SK-N-SH (cell line): ENCODE results near the gene ELOVL1.

ENCODE experiments used
- JUND ChIP-seq: IDR thresholded peaks from 2 replicates; pipeline ENCODE4 v1.4.0; 2012
- RCOR1 ChIP-seq: fragments of 150-350 bp; IDR thresholded peaks from 2 replicates; pipeline ENCODE4 v1.6.1; 2017; ENCODE audit warnings: antibody characterized with exemption, low read length
- RFX5 ChIP-seq: IDR thresholded peaks from 2 replicates; pipeline ENCODE4 v1.6.1; 2012; ENCODE audit warnings: mild to moderate bottlenecking, improper control_type of control experiment, low read length
- TEAD4 ChIP-seq: IDR thresholded peaks from 2 replicates; pipeline ENCODE4 v1.4.0; 2012; ENCODE audit warnings: mild to moderate bottlenecking, borderline replicate concordance; ENCODE audit not compliant: insufficient read depth
- TF ChIP-seq, protein P1 (sequence below): IDR thresholded peaks from 2 replicates; pipeline ENCODE4 v1.6.1; 2012; ENCODE audit warnings: mild to moderate bottlenecking, low read depth, low read length, moderate library complexity
- TF ChIP-seq, protein P2 (sequence below): fragments of 200-600 bp; sonication (generic); IDR thresholded peaks from 2 replicates; pipeline ENCODE4 v1.6.1; 2017; ENCODE audit warnings: antibody characterized with exemption, mild to moderate bottlenecking, moderate library complexity
- TF ChIP-seq, protein P3 (sequence below): IDR thresholded peaks from 2 replicates; pipeline ENCODE4 v1.4.0; 2012; ENCODE audit warnings: low read depth, borderline replicate concordance

DNA sequence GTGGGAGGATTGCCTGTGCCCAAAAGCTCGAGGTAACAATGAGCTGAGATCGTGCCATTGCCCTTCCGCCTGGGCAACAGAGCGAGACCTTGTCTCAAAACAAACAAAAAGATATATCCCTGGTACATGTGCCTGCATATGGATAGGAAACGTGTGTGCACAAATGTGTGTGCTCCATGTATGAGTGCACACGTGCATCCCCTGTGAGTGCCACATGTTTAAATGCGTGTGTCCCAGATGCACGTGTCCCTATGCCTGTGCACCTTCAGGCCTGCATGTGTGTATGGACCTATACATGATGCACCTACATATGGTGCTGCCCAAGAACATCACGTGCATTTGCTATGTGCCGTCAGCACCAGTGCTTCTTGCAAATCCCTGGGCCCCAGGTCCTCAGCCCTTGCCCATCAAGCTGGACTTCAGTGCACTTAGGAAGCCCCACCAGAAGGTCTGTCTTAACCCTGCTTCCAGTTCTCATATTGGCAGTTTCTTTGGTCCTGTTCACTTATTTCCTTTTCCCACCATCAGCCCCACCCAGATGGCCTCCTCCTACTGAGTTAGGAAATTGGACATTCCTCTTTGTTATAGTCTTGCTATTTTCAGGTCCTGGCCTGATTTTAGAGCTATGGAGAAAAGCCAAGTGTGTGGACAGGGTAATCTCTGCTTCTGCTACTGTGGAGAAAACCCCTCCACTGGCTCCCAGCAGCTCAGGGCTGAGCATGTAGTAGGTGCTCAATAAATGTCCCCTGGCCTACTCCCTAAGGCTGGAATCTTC is 51.7 kb downstream of the ELOVL1 start:
- TF ChIP-seq, protein P1, sequence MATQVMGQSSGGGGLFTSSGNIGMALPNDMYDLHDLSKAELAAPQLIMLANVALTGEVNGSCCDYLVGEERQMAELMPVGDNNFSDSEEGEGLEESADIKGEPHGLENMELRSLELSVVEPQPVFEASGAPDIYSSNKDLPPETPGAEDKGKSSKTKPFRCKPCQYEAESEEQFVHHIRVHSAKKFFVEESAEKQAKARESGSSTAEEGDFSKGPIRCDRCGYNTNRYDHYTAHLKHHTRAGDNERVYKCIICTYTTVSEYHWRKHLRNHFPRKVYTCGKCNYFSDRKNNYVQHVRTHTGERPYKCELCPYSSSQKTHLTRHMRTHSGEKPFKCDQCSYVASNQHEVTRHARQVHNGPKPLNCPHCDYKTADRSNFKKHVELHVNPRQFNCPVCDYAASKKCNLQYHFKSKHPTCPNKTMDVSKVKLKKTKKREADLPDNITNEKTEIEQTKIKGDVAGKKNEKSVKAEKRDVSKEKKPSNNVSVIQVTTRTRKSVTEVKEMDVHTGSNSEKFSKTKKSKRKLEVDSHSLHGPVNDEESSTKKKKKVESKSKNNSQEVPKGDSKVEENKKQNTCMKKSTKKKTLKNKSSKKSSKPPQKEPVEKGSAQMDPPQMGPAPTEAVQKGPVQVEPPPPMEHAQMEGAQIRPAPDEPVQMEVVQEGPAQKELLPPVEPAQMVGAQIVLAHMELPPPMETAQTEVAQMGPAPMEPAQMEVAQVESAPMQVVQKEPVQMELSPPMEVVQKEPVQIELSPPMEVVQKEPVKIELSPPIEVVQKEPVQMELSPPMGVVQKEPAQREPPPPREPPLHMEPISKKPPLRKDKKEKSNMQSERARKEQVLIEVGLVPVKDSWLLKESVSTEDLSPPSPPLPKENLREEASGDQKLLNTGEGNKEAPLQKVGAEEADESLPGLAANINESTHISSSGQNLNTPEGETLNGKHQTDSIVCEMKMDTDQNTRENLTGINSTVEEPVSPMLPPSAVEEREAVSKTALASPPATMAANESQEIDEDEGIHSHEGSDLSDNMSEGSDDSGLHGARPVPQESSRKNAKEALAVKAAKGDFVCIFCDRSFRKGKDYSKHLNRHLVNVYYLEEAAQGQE: no peak
- TF ChIP-seq, protein P2, sequence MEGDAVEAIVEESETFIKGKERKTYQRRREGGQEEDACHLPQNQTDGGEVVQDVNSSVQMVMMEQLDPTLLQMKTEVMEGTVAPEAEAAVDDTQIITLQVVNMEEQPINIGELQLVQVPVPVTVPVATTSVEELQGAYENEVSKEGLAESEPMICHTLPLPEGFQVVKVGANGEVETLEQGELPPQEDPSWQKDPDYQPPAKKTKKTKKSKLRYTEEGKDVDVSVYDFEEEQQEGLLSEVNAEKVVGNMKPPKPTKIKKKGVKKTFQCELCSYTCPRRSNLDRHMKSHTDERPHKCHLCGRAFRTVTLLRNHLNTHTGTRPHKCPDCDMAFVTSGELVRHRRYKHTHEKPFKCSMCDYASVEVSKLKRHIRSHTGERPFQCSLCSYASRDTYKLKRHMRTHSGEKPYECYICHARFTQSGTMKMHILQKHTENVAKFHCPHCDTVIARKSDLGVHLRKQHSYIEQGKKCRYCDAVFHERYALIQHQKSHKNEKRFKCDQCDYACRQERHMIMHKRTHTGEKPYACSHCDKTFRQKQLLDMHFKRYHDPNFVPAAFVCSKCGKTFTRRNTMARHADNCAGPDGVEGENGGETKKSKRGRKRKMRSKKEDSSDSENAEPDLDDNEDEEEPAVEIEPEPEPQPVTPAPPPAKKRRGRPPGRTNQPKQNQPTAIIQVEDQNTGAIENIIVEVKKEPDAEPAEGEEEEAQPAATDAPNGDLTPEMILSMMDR: no peak
- TF ChIP-seq JUND (no peak), RCOR1 (no peak), RFX5 (no peak), TEAD4 (no peak)
- TF ChIP-seq, protein P3, sequence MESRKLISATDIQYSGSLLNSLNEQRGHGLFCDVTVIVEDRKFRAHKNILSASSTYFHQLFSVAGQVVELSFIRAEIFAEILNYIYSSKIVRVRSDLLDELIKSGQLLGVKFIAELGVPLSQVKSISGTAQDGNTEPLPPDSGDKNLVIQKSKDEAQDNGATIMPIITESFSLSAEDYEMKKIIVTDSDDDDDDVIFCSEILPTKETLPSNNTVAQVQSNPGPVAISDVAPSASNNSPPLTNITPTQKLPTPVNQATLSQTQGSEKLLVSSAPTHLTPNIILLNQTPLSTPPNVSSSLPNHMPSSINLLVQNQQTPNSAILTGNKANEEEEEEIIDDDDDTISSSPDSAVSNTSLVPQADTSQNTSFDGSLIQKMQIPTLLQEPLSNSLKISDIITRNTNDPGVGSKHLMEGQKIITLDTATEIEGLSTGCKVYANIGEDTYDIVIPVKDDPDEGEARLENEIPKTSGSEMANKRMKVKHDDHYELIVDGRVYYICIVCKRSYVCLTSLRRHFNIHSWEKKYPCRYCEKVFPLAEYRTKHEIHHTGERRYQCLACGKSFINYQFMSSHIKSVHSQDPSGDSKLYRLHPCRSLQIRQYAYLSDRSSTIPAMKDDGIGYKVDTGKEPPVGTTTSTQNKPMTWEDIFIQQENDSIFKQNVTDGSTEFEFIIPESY: no peak
